ENCODE data around the gene LHX3.
"Not testable (repeated sequence)": the region's sequence is repeated elsewhere in the genome, so short reads cannot be mapped to it uniquely, and the experiment has no call there.

The LHX3 gene

GRCh38 chr9:136242248-136242647 is 37.3 kb upstream of the LHX3 start:
- in situ Hi-C loops (cut with MboI; ENCODE audit: low sequenced_read_pairs) = no loop called here

- in situ Hi-C loops (cut with MboI; ENCODE audit: low sequenced_read_pairs) = no loop called here
Observed at GRCh38 chr9:136241542-136241941, 36.6 kb upstream of the LHX3 start.

GRCh38 chr9:136240941-136241340 is 36.0 kb upstream of the LHX3 start:
- in situ Hi-C loops (cut with MboI; ENCODE audit: low sequenced_read_pairs) = no loop called here

- in situ Hi-C loops (cut with MboI; ENCODE audit: low sequenced_read_pairs) = no loop called here
Observed at GRCh38 chr9:136239983-136240330, 35.0 kb upstream of the LHX3 start.

- in situ Hi-C loops (cut with MboI; ENCODE audit: low sequenced_read_pairs) = no loop called here
Observed at GRCh38 chr9:136239135-136239982, 34.4 kb upstream of the LHX3 start.

GRCh38 chr9:136238342-136238732 is 33.4 kb upstream of the LHX3 start:
- in situ Hi-C loops (cut with MboI; ENCODE audit: low sequenced_read_pairs) = no loop called here

- in situ Hi-C loops (cut with MboI; ENCODE audit: low sequenced_read_pairs) = no loop called here
Observed at GRCh38 chr9:136237486-136238341, 32.8 kb upstream of the LHX3 start.

- in situ Hi-C loops (cut with MboI; ENCODE audit: low sequenced_read_pairs) = not testable (repeated sequence)
Observed at GRCh38 chr9:136236471-136237410, 31.8 kb upstream of the LHX3 start.

- in situ Hi-C loops (cut with MboI; ENCODE audit: low sequenced_read_pairs) = no loop called here
Observed at GRCh38 chr9:136235709-136236455, 31.0 kb upstream of the LHX3 start.

GRCh38 chr9:136235171-136235570 is 30.2 kb upstream of the LHX3 start:
- in situ Hi-C loops (cut with MboI; ENCODE audit: low sequenced_read_pairs) = no loop called here

- in situ Hi-C loops (cut with MboI; ENCODE audit: low sequenced_read_pairs) = no loop called here
Observed at GRCh38 chr9:136234597-136234996, 29.7 kb upstream of the LHX3 start.

- in situ Hi-C loops (cut with MboI; ENCODE audit: low sequenced_read_pairs) = no loop called here
Observed at GRCh38 chr9:136233868-136234267, 28.9 kb upstream of the LHX3 start.

GRCh38 chr9:136233411-136233810 is 28.5 kb upstream of the LHX3 start:
- in situ Hi-C loops (cut with MboI; ENCODE audit: low sequenced_read_pairs) = no loop called here

GRCh38 chr9:136232969-136233368 is 28.0 kb upstream of the LHX3 start:
- in situ Hi-C loops (cut with MboI; ENCODE audit: low sequenced_read_pairs) = no loop called here

GRCh38 chr9:136231478-136232297 is 26.8 kb upstream of the LHX3 start:
- in situ Hi-C loops (cut with MboI; ENCODE audit: low sequenced_read_pairs) = no loop called here

GRCh38 chr9:136230773-136231172 is 25.8 kb upstream of the LHX3 start:
- in situ Hi-C loops (cut with MboI; ENCODE audit: low sequenced_read_pairs) = no loop called here

- in situ Hi-C loops (cut with MboI; ENCODE audit: low sequenced_read_pairs) = no loop called here
Observed at GRCh38 chr9:136230365-136230764, 25.4 kb upstream of the LHX3 start.

- in situ Hi-C loops (cut with MboI; ENCODE audit: low sequenced_read_pairs) = no loop called here
Observed at GRCh38 chr9:136229096-136230065, 24.5 kb upstream of the LHX3 start.

All from hTERT RPE-1 (cell line).